GM12878 (cell line): ENCODE data around the gene PARP11. TPM values are rescaled to one million over a fixed set of nuclear protein-coding genes. Genes with fewer than 3 reads are reported as not detected.

Source experiments
- ATAC-seq: fragments of 200-7000 bp; cut with Tn5 transposase; 3 replicates; pipeline ENCODE4 v1.9.1; 2020; ENCODE audit warnings: mild to moderate bottlenecking, moderate library complexity
- BruUV-seq: library from RNA; stranded (reverse); fragments of 400-500 nt; replicated peaks from 2 replicates; lab custom pipeline; 2021; lab: Mats Ljungman, UMichigan
- CTCF ChIA-PET: fragments of 300-600 bp; sonication (Branson Sonifier 250); formaldehyde crosslinking; extraction: SDS; loops from one replicate; lab custom pipeline; 2021; ENCODE audit warnings: inconsistent platforms; lab: Yijun Ruan, JAX
- POLR2A ChIA-PET: fragments of 350-600 bp; formaldehyde crosslinking; extraction: SDS; loops from one replicate; lab custom pipeline; 2021; ENCODE audit warnings: inconsistent platforms; lab: Charles Lee
- RAD21 ChIA-PET: fragments of 300-600 bp; sonication (Branson Sonifier 250); formaldehyde crosslinking; loops from one replicate; lab custom pipeline; 2023; ENCODE audit warnings: antibody characterized with exemption; ENCODE audit not compliant: unreplicated experiment; lab: Charles Lee
- SMC1A ChIA-PET: fragments of 300-600 bp; sonication (Branson Sonifier 250); formaldehyde crosslinking; loops from one replicate; lab custom pipeline; 2023; ENCODE audit not compliant: unreplicated experiment, uncharacterized antibody; lab: Charles Lee
- DNase-seq: peaks from one replicate; pipeline ENCODE4 v3.0.0-alpha.2; 2011; ENCODE audit warnings: low read depth, low spot score
- FAIRE-seq: peaks from 3 replicates; lab custom pipeline; 2011; peaks lifted over from hg19 to GRCh38; lab: Jason Lieb, UNC
- H2AFZ ChIP-seq: 2 replicates; pipeline ENCODE4 v1.6.0; 2011; ENCODE audit warnings: low read depth, low read length, control low read depth; ENCODE audit not compliant: control insufficient read depth
- H3K27ac ChIP-seq: 2 replicates; pipeline ENCODE4 v1.5.1; 2011; ENCODE audit warnings: control low read depth; ENCODE audit not compliant: control insufficient read depth, insufficient read depth
- H3K27me3 ChIP-seq, 2 experiments: replicated peaks in 1 of 2; 2 replicates each; pipeline versions ENCODE4 v1.6.0 to v1.6.1; 2011; ENCODE audit warnings: low read length in 1 of 2; ENCODE audit not compliant: control insufficient read depth in 2 of 2, insufficient read depth in 2 of 2
- H3K36me3 ChIP-seq, 2 experiments: 2 replicates each; pipeline ENCODE4 v1.5.1; 2011; ENCODE audit warnings: low read length in 1 of 2; ENCODE audit not compliant: control insufficient read depth in 2 of 2, insufficient read depth in 2 of 2
- H3K4me1 ChIP-seq: 2 replicates; pipeline ENCODE4 v1.6.1; 2011; ENCODE audit warnings: mild to moderate bottlenecking, low read length, moderate library complexity, mixed read lengths; ENCODE audit not compliant: control insufficient read depth, insufficient read depth
- H3K4me2 ChIP-seq: 2 replicates; pipeline ENCODE4 v1.6.0; 2011; ENCODE audit warnings: control low read depth; ENCODE audit not compliant: control insufficient read depth, insufficient read depth
- H3K4me3 ChIP-seq: fragments of 200-600 bp; sonication (generic); 2 replicates; pipeline ENCODE4 v1.5.1; 2016
- H3K79me2 ChIP-seq: 2 replicates; pipeline ENCODE4 v1.6.0; 2011; ENCODE audit warnings: low read length; ENCODE audit not compliant: control insufficient read depth, insufficient read depth
- H3K9ac ChIP-seq: 2 replicates; pipeline ENCODE4 v1.8.0; 2011; ENCODE audit warnings: low read length, control low read depth, mixed read lengths; ENCODE audit not compliant: control insufficient read depth, insufficient read depth
- H3K9me3 ChIP-seq: replicated peaks from 3 replicates; pipeline ENCODE4 v1.5.1; 2011; ENCODE audit warnings: mild to moderate bottlenecking, low read length; ENCODE audit not compliant: control insufficient read depth, insufficient read depth
- H4K20me1 ChIP-seq: 2 replicates; pipeline ENCODE4 v1.6.0; 2011; ENCODE audit not compliant: control insufficient read depth, insufficient read depth
- CBX5 ChIP-seq: sonication (generic); IDR thresholded peaks from 2 replicates; pipeline ENCODE4 v1.6.1; 2016; ENCODE audit warnings: low read depth, moderate library complexity, mild to moderate bottlenecking, inconsistent platforms
- MTA3 ChIP-seq: IDR thresholded peaks from 2 replicates; pipeline ENCODE4 v1.6.1; 2012; ENCODE audit warnings: low read length, inconsistent platforms, borderline replicate concordance
- MYC ChIP-seq: IDR thresholded peaks from 2 replicates; pipeline ENCODE4 v1.6.1; 2011; ENCODE audit warnings: mild to moderate bottlenecking, low read length, moderate library complexity, inconsistent platforms; ENCODE audit not compliant: insufficient read depth, insufficient replicate concordance, insufficient read length, severe bottlenecking
- SIN3A ChIP-seq: IDR thresholded peaks from 2 replicates; pipeline ENCODE4 v1.6.1; 2012; ENCODE audit warnings: low read depth, low read length, improper control_type of control experiment
- SREBF1 ChIP-seq: IDR thresholded peaks from 2 replicates; pipeline ENCODE4 v1.6.1; 2012; ENCODE audit warnings: mild to moderate bottlenecking, low read length
- STAT1 ChIP-seq: fragments of 450-650 bp; conservative IDR thresholded peaks from 2 replicates; pipeline ENCODE4 v1.6.1; 2014; ENCODE audit warnings: antibody characterized with exemption, mild to moderate bottlenecking
- STAT3 ChIP-seq: IDR thresholded peaks from 2 replicates; pipeline ENCODE4 v1.6.1; 2011; ENCODE audit warnings: low read depth, low read length, improper control_type of control experiment
- YY1 ChIP-seq: IDR thresholded peaks from 2 replicates; pipeline ENCODE4 v1.6.1; 2011; ENCODE audit warnings: low read depth, mild to moderate bottlenecking, low read length
- ZNF24 ChIP-seq: fragments of 450-650 bp; IDR thresholded peaks from 2 replicates; pipeline ENCODE4 v1.6.1; 2017; ENCODE audit warnings: antibody characterized with exemption, mild to moderate bottlenecking
- WGBS: methylation state at CpG from one replicate; pipeline ENCODE4 v1.1.6; 2016; ENCODE audit warnings: low lambda C conversion rate; ENCODE audit not compliant: insufficient replicate concordance, insufficient coverage; ENCODE audit errors: missing lambda C conversion rate; 5-methylcytosine and 5-hydroxymethylcytosine counted together
- in situ Hi-C: fragments of 300-500 bp; cut with MboI; formaldehyde crosslinking; loops from 9 replicates; pipeline ENCODE4 v1.14.3; 2018; ENCODE audit warnings: mixed read lengths
- intact Hi-C: fragments of 100-400 bp; cut with micrococcal nuclease; formaldehyde crosslinking; loops from one replicate; pipeline ENCODE4 v1.14.2; 2022; ENCODE audit not compliant: unreplicated experiment
- polyA plus RNA-seq, 11 experiments: library from polyadenylated mRNA; depleted of rRNA in 4 of 11; unstranded in 6 of 11; stranded (reverse) in 5 of 11; fragments of >200 nt; fragmentation: Nextera tagmentation in 4 of 11; fragmentation: Illumina TruSeq in 1 of 11; extraction: Ambion mirVana in 4 of 11; extraction: Trizol in 1 of 11; gene quantifications; 1 replicate in 1 of 11; 2 replicates in 10 of 11; pipeline versions ENCODE4 v1.2.1 to v1.2.3, GENCODE V29; 2011 to 2016; ENCODE audit warnings: inconsistent platforms in 2 of 11, missing spikeins in 2 of 11, low read depth in 1 of 11
- total RNA-seq, 4 experiments: library from RNA; depleted of rRNA in 3 of 4; stranded (reverse); fragments of >200 nt in 3 of 4; fragmentation: Illumina TruSeq in 1 of 4; extraction: Trizol in 1 of 4; gene quantifications; 2 replicates each; pipeline versions ENCODE4 v1.2.1 to v1.2.3, GENCODE V29; 2013 to 2021
- TF ChIP-seq, protein P1 (sequence below): fragments of 450-650 bp; IDR thresholded peaks from 2 replicates; pipeline ENCODE4 v1.6.1; 2017; ENCODE audit warnings: borderline replicate concordance
- TF ChIP-seq, protein P2 (sequence below): fragments of 450-650 bp; IDR thresholded peaks from 2 replicates; pipeline ENCODE4 v1.6.1; 2018; ENCODE audit warnings: mild to moderate bottlenecking, low read depth, moderate library complexity; ENCODE audit not compliant: partially characterized antibody

The PARP11 gene
- total and polyA plus RNA-seq, 10 of the 15 experiments (the other 5 are each of a cell fraction or from before 2014, with no cell fraction given), result 3.0 to 14.1 (median 6.3) TPM

DNA sequence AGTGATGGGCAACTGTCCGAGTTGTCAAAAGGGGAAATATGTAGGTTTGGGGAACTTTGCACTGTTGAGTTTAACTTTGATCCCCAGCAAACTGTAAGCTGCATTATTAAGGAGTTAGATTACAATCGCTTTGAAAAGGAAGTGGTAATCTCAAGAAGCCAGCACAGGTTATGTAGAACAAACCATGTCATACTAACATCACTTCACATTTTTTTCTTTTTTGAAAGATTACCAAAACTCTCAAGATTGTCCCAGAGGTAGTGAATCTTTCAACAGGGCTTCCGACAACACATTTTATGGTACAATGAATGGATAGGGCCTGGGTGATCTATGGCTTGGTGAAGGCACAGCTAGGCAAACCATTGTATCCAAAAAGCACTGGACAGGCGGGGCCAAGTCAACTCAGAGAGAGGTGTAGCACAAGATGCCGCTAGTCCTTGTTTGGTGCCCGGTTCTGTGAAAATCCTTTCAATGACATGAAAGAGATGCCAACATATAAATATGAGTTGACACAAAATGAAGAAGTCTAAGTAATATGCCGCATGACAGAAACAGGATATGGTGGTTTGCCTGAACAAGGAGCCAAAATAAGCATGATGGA lies 24.3 kb upstream of the PARP11 start:
- H3K4me1 ChIP-seq, result no peaks in the 10 kb centered on the region
- H3K4me2 ChIP-seq, result no peak overlapping the region
- no peak for DNase-seq
- ChIA-PET RAD21 (no interaction called here), SMC1A (interaction anchor here (1.1 kb wide), 1 partner anchor 12 kb away, joined by 5 read pairs; no protein-coding TSS in a partner anchor), POLR2A (no interaction called here)
- H3K27ac ChIP-seq, result no peak overlapping the region
- BruUV-seq, result no TSS peak
- no peaks in the 10 kb centered on the region for H4K20me1 ChIP-seq
- FAIRE-seq, result no peak
- H3K27me3 ChIP-seq, result peaks cover 1 to 2% of the 10 kb centered on the region in 2 experiments; a peak in 3 of 4 replicates
- H3K36me3 ChIP-seq, result no peaks in the 10 kb centered on the region
- 21% methylated on average over 7 of the region's 7 CpGs for WGBS
- H3K79me2 ChIP-seq, result no peaks in the 10 kb centered on the region
- intact Hi-C loops (no loop called here), in situ Hi-C loops (no loop called here)
- no peak overlapping the region for H2AFZ ChIP-seq
- TF ChIP-seq SREBF1 (no peak), STAT3 (no peak), SIN3A (no peak), MTA3 (no peak), YY1 (no peak), MYC (no peak), STAT1 (no peak), ZNF24 (no peak), CBX5 (no peak)
- TF ChIP-seq, protein P1, sequence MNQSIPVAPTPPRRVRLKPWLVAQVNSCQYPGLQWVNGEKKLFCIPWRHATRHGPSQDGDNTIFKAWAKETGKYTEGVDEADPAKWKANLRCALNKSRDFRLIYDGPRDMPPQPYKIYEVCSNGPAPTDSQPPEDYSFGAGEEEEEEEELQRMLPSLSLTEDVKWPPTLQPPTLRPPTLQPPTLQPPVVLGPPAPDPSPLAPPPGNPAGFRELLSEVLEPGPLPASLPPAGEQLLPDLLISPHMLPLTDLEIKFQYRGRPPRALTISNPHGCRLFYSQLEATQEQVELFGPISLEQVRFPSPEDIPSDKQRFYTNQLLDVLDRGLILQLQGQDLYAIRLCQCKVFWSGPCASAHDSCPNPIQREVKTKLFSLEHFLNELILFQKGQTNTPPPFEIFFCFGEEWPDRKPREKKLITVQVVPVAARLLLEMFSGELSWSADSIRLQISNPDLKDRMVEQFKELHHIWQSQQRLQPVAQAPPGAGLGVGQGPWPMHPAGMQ, result no peak
- TF ChIP-seq, protein P2, sequence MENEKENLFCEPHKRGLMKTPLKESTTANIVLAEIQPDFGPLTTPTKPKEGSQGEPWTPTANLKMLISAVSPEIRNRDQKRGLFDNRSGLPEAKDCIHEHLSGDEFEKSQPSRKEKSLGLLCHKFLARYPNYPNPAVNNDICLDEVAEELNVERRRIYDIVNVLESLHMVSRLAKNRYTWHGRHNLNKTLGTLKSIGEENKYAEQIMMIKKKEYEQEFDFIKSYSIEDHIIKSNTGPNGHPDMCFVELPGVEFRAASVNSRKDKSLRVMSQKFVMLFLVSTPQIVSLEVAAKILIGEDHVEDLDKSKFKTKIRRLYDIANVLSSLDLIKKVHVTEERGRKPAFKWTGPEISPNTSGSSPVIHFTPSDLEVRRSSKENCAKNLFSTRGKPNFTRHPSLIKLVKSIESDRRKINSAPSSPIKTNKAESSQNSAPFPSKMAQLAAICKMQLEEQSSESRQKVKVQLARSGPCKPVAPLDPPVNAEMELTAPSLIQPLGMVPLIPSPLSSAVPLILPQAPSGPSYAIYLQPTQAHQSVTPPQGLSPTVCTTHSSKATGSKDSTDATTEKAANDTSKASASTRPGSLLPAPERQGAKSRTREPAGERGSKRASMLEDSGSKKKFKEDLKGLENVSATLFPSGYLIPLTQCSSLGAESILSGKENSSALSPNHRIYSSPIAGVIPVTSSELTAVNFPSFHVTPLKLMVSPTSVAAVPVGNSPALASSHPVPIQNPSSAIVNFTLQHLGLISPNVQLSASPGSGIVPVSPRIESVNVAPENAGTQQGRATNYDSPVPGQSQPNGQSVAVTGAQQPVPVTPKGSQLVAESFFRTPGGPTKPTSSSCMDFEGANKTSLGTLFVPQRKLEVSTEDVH, result no peak
- TF ChIP-seq, all 136 proteins: peak for 0
- Histone ChIP-seq H3K9ac (no peak overlapping the region), H3K9me3 (no peaks in the 10 kb centered on the region), H3K4me3 (no peak overlapping the region)
- no peak for ATAC-seq
- CTCF ChIA-PET, result interaction anchor here (0.9 to 1.9 kb wide), 2 partner anchors 12 to 14 kb away, joined by 4 to 6 read pairs; no protein-coding TSS in a partner anchor
